OCI-LY3 (cell line): ENCODE measurements around the gene TBXA2R.

Source experiments
- H2AFZ ChIP-seq: fragments of 200-600, 300-600 bp; shearing (Covaris generic); 2 replicates; pipeline ENCODE4 v1.6.0; 2014; ENCODE audit warnings: antibody characterized with exemption, low read depth, low read length
- H3K27ac ChIP-seq: fragments of 200-600, 300-600 bp; sonication (generic); 2 replicates; pipeline ENCODE4 v1.5.1; 2014; ENCODE audit warnings: mild to moderate bottlenecking, low read length, moderate library complexity, mixed read lengths
- H3K27me3 ChIP-seq: fragments of 200-600, 300-600 bp; sonication (generic); 2 replicates; pipeline ENCODE4 v1.6.1; 2014; ENCODE audit warnings: low read depth, low read length, mixed read lengths
- H3K36me3 ChIP-seq: fragments of 200-600, 300-600 bp; sonication (generic); replicated peaks from 2 replicates; pipeline ENCODE3; 2014; ENCODE audit warnings: low read depth, low read length, mixed read lengths
- H3K4me1 ChIP-seq: fragments of 300-600, 200-600 bp; sonication (generic); 2 replicates; pipeline ENCODE4 v1.6.1; 2014; ENCODE audit warnings: low read length, mixed read lengths
- H3K4me2 ChIP-seq: fragments of 200-600, 300-600 bp; sonication (generic); 2 replicates; pipeline ENCODE4 v1.6.1; 2014; ENCODE audit warnings: low read length, mixed read lengths
- H3K4me3 ChIP-seq: fragments of 300-600, 200-600 bp; sonication (generic); 2 replicates; pipeline ENCODE4 v1.5.1; 2014; ENCODE audit warnings: antibody characterized with exemption, mild to moderate bottlenecking, low read length, moderate library complexity
- H3K79me2 ChIP-seq: fragments of 300-600, 200-600 bp; shearing (Covaris generic); 2 replicates; pipeline ENCODE4 v1.6.1; 2014; ENCODE audit warnings: mild to moderate bottlenecking, low read length, mixed read lengths
- H3K9ac ChIP-seq: fragments of 300-600, 200-600 bp; shearing (Covaris generic); 2 replicates; pipeline ENCODE4 v1.6.0; 2014; ENCODE audit warnings: mild to moderate bottlenecking, low read length, moderate library complexity
- H3K9me3 ChIP-seq: fragments of 200-600, 300-600 bp; shearing (Covaris generic); 2 replicates; pipeline ENCODE4 v1.6.1; 2014; ENCODE audit warnings: low read length, mixed read lengths; ENCODE audit not compliant: insufficient read depth
- H4K20me1 ChIP-seq: fragments of 200-600, 300-600 bp; sonication (generic); 2 replicates; pipeline ENCODE4 v1.6.1; 2016; ENCODE audit warnings: low read length, mixed read lengths; ENCODE audit not compliant: insufficient read depth
- EZH2phosphoT487 ChIP-seq: fragments of 200-600 bp; shearing (Covaris generic); IDR thresholded peaks from 2 replicates; pipeline ENCODE4 v1.6.1; 2018; ENCODE audit warnings: antibody characterized with exemption, mixed run types, low read depth
- TF ChIP-seq, protein P1 (sequence below): fragments of 200-600, 300-600 bp; sonication (generic); IDR thresholded peaks from 2 replicates; pipeline ENCODE4 v1.5.1; 2014; ENCODE audit warnings: antibody characterized with exemption, low read length, low read depth

TBXA2R gene

DNA sequence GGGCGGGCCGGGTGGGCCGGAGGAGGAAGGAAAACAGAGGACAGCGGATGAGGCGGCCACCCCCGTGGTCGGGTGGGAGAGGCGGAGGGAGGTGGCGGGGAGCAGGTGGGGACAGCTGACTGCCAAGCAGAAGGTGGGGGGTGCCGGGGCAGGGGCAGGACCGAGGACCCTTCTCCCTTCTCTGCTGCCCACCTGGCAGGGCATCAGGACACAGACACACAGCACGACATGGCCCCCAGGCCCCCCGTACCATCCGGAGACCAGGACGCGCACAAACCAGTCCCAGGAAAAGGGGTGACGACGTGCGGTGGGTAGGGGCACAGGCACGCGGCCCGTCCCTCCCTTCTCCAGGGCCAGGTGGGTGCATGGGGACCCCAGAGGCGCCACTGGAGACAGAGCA, 30.9 kb upstream of the TBXA2R start:
- H2AFZ ChIP-seq, result no peak overlapping the region
- H3K79me2 ChIP-seq, result no peaks in the 10 kb centered on the region
- TF ChIP-seq, protein P1, sequence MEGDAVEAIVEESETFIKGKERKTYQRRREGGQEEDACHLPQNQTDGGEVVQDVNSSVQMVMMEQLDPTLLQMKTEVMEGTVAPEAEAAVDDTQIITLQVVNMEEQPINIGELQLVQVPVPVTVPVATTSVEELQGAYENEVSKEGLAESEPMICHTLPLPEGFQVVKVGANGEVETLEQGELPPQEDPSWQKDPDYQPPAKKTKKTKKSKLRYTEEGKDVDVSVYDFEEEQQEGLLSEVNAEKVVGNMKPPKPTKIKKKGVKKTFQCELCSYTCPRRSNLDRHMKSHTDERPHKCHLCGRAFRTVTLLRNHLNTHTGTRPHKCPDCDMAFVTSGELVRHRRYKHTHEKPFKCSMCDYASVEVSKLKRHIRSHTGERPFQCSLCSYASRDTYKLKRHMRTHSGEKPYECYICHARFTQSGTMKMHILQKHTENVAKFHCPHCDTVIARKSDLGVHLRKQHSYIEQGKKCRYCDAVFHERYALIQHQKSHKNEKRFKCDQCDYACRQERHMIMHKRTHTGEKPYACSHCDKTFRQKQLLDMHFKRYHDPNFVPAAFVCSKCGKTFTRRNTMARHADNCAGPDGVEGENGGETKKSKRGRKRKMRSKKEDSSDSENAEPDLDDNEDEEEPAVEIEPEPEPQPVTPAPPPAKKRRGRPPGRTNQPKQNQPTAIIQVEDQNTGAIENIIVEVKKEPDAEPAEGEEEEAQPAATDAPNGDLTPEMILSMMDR, result no peak
- no peak for TF ChIP-seq EZH2phosphoT487
- H3K4me2 ChIP-seq, result no peak overlapping the region
- no peaks in the 10 kb centered on the region for H3K27me3 ChIP-seq
- no peaks in the 10 kb centered on the region for H3K9me3 ChIP-seq
- H3K36me3 ChIP-seq, result peaks cover 9% of the 10 kb centered on the region
- no peaks in the 10 kb centered on the region; the same call in 1 of the 2 replicates for H4K20me1 ChIP-seq
- H3K4me3 ChIP-seq, result no peak overlapping the region
- no peak overlapping the region for H3K27ac ChIP-seq
- no peak overlapping the region for H3K9ac ChIP-seq
- H3K4me1 ChIP-seq, result no peaks in the 10 kb centered on the region

DNA sequence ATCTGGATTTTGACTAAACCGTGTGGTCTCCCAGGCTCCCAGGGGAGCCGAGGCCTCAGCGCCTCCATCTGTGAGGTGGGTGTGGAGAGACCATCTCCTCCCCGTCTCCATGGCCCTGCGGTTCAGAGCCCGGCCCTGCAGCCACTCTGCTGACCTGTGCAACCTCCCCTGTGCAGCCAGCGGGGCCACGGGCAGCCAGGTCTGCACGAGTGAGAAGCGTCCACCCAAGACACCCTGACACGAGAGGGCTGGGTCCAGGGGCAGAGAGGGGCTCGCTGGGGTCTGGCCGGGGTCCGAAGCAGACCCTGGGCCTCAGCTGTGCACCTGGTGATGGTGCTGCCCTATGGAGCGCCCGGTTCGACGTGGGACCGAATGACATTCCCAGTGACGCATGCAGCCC, 30.3 kb upstream of the TBXA2R start:
- H2AFZ ChIP-seq, result no peak overlapping the region
- no peak for TF ChIP-seq EZH2phosphoT487
- TF ChIP-seq, protein P1, result no peak
- H3K9me3 ChIP-seq, result no peaks in the 10 kb centered on the region
- H4K20me1 ChIP-seq, result no peaks in the 10 kb centered on the region; the same call in 1 of the 2 replicates
- H3K4me2 ChIP-seq, result no peak overlapping the region
- H3K4me3 ChIP-seq, result no peak overlapping the region
- peaks cover 9% of the 10 kb centered on the region for H3K36me3 ChIP-seq
- H3K4me1 ChIP-seq, result no peaks in the 10 kb centered on the region
- no peak overlapping the region for H3K9ac ChIP-seq
- no peaks in the 10 kb centered on the region for H3K79me2 ChIP-seq
- H3K27me3 ChIP-seq, result no peaks in the 10 kb centered on the region
- H3K27ac ChIP-seq, result no peak overlapping the region

DNA sequence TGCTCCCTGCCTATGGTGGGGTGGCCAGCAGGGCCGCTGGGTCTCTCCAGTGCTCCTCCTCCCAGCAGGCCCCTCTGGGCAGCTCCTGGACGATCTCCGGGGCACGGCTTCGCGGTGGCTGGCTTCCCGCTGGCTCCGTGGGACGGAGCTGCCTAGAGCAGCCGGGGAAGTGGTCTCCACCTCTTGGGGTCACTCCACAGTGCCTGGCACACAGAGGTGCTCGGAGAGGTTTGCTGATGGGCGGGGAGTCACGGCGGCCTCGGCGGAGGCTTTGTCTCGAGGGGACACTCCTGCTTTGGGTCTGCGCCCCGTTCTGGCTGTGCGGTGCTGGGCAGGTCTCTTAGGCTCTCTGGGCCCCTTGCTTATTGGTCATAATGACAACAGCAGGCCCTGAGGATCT, 29.8 kb upstream of the TBXA2R start:
- Histone ChIP-seq H3K4me3 (no peak overlapping the region), H2AFZ (no peak overlapping the region), H3K9ac (no peak overlapping the region), H3K27ac (no peak overlapping the region), H4K20me1 (no peaks in the 10 kb centered on the region; the same call in 1 of the 2 replicates), H3K4me2 (no peak overlapping the region), H3K4me1 (no peaks in the 10 kb centered on the region), H3K9me3 (no peaks in the 10 kb centered on the region), H3K79me2 (no peaks in the 10 kb centered on the region), H3K27me3 (no peaks in the 10 kb centered on the region), H3K36me3 (peaks cover 12% of the 10 kb centered on the region)
- TF ChIP-seq, protein P1, result no peak
- TF ChIP-seq EZH2phosphoT487, result no peak

DNA sequence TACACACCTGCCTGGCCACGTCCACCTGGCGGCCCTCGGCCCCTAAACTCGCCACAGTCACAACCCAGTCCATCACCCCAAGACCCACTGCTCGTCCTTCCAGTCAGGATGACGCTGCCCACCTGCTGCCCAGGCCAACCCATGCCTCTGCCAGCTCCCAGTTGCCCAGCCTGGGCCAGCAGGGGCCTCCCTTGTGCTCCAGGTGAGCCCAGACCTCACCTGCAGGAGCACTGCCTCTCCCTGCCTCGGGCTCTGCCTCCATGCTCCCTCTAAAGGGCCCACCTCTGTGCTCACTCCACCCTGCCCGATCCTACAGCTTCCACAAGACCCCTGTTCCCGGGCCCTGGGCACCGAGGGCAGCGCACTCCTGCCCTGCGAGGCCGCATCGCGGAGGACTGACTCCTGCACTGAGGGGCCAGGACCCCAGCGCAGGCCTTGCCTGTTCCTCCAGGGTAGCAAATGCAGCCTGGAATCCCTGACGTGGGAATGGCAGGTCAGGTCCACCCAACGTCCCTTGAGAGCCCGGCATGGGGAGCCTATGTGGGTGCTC, 27.9 kb upstream of the TBXA2R start:
- no peak for TF ChIP-seq EZH2phosphoT487
- TF ChIP-seq, protein P1, result no peak
- Histone ChIP-seq H3K27me3 (no peaks in the 10 kb centered on the region), H3K4me3 (no peak overlapping the region), H3K27ac (no peak overlapping the region), H3K79me2 (no peaks in the 10 kb centered on the region), H3K4me2 (no peak overlapping the region), H3K9me3 (no peaks in the 10 kb centered on the region), H2AFZ (no peak overlapping the region), H3K36me3 (peaks cover 12% of the 10 kb centered on the region), H3K9ac (no peak overlapping the region), H3K4me1 (no peaks in the 10 kb centered on the region), H4K20me1 (no peaks in the 10 kb centered on the region)
